ENCODE data around the gene GPR180. TPM values are rescaled to one million over a fixed set of nuclear protein-coding genes. Genes with fewer than 3 reads are reported as not detected.

GPR180 gene
- total and polyA plus RNA-seq, 2 experiments from 2014 or later: 3.7 to 9.5 TPM

GRCh38 chr13:94588541-94588940 is 13.1 kb upstream of the GPR180 start (continued):
- no peak for TF ChIP-seq EZH2phosphoT487 (IDR thresholded peaks at IDR 0.05; ENCODE audit: unreplicated experiment)
- TF ChIP-seq ZNF331 (CRISPR knock-in tag; IDR thresholded peaks at IDR 0.05; ENCODE audit: low read depth): no peak
- no peak for TF ChIP-seq NANOG (IDR thresholded peaks at IDR 0.05; ENCODE audit: borderline replicate concordance)
- no peak for TF ChIP-seq JUNB (IDR thresholded peaks at IDR 0.05; ENCODE audit: unreplicated experiment)

GRCh38 chr13:94590744-94591143 is 10.9 kb upstream of the GPR180 start:
- Mint-ChIP-seq H3K9me3 (no peaks in the 10 kb centered on the region), H3K4me3 (no peak overlapping the region), H3K4me1 (peaks cover 10% of the 10 kb centered on the region), H3K36me3 (ENCODE audit: low read depth) (peaks cover 44% of the 10 kb centered on the region), H3K27ac (no peak overlapping the region), H3K27me3 (ENCODE audit: insufficient read depth, low read depth, poor library complexity) (no peaks in the 10 kb centered on the region)
- TF ChIP-seq JUNB (IDR thresholded peaks at IDR 0.05; ENCODE audit: unreplicated experiment): no peak
- TF ChIP-seq CTCF (conservative IDR thresholded peaks at IDR 0.05; ENCODE audit: low read depth in 2 of 2): no peak
- TF ChIP-seq POLR2AphosphoS5 (IDR thresholded peaks at IDR 0.05; ENCODE audit: low read depth): no peak
- no peak for TF ChIP-seq ZNF462 (CRISPR knock-in tag; IDR thresholded peaks at IDR 0.05)
- no peak for TF ChIP-seq NANOG (IDR thresholded peaks at IDR 0.05; ENCODE audit: borderline replicate concordance)
- no peak for TF ChIP-seq ETS1 (IDR thresholded peaks at IDR 0.05)
- TF ChIP-seq EZH2phosphoT487 (IDR thresholded peaks at IDR 0.05; ENCODE audit: unreplicated experiment): no peak
- peaks cover 10% of the 10 kb centered on the region for H3K4me1 ChIP-seq (ENCODE audit: insufficient read depth)
- ATAC-seq: no peak
- no peak overlapping the region for H3K4me2 ChIP-seq
- DNase-seq (ENCODE audit: low spot score): no peak
- no peaks in the 10 kb centered on the region for H4K20me1 ChIP-seq (replicated peaks; ENCODE audit: insufficient read depth)
- no peaks in the 10 kb centered on the region for H3K27me3 ChIP-seq (ENCODE audit: insufficient read depth)
- no peaks in the 10 kb centered on the region for H3K9me2 ChIP-seq (ENCODE audit: insufficient read depth)
- no peak overlapping the region for H3K4me3 ChIP-seq
- H2AFZ ChIP-seq: no peak overlapping the region
- no peak overlapping the region for H3K27ac ChIP-seq (ENCODE audit: low read depth)
- H3K79me2 ChIP-seq (replicated peaks; ENCODE audit: insufficient read depth): peaks cover 53% of the 10 kb centered on the region
- peaks cover 22% of the 10 kb centered on the region; the same call in 1 of the 2 replicates for H3K36me3 ChIP-seq (ENCODE audit: insufficient read depth)
- no peaks in the 10 kb centered on the region for H3F3A ChIP-seq (replicated peaks; ENCODE audit: low read depth)
